Aorta (tissue), 5 donors: Measurements from ENCODE around the gene TTC9B. TPM values are rescaled to one million over a fixed set of nuclear protein-coding genes. Genes with fewer than 3 reads are reported as not detected.
"Not testable (repeated sequence)": the region's sequence is repeated elsewhere in the genome, so short reads cannot be mapped to it uniquely, and the experiment has no call there.

Experiments used
- ATAC-seq: fragments of 200-7000 bp; cut with Tn5 transposase; one replicate; pipeline ENCODE4 v1.9.1; 2022; ENCODE audit warnings: moderate library complexity; ENCODE audit not compliant: low FRiP score
- DNase-seq, 2 donors: peaks; one replicate each; pipeline ENCODE4 v3.0.0-alpha.2; 2020
- H3K27ac ChIP-seq, 2 donors: one replicate each; pipeline ENCODE4 v1.5.1; 2013; ENCODE audit warnings: low read length in 2 of 2, mild to moderate bottlenecking in 2 of 2, moderate library complexity in 2 of 2, control low read depth in 1 of 2, inconsistent platforms in 1 of 2, low read depth in 1 of 2
- H3K27me3 ChIP-seq, 2 donors: one replicate each; pipeline ENCODE4 v1.6.1; 2013; ENCODE audit warnings: control low read depth in 1 of 2, low read length in 1 of 2, mild to moderate bottlenecking in 1 of 2, moderate library complexity in 1 of 2; ENCODE audit not compliant: insufficient read depth in 2 of 2, control insufficient read depth in 1 of 2
- H3K36me3 ChIP-seq, 2 donors: one replicate each; pipeline ENCODE4 v1.6.1; 2013; ENCODE audit warnings: control low read depth in 1 of 2, low read length in 1 of 2, mild to moderate bottlenecking in 1 of 2; ENCODE audit not compliant: insufficient read depth in 2 of 2, control insufficient read depth in 1 of 2
- H3K4me1 ChIP-seq, 2 donors: one replicate each; pipeline ENCODE4 v1.6.1; 2013; ENCODE audit warnings: low read length in 2 of 2, control low read depth in 1 of 2, mild to moderate bottlenecking in 1 of 2, moderate library complexity in 1 of 2; ENCODE audit not compliant: insufficient read depth in 2 of 2, control insufficient read depth in 1 of 2
- H3K4me3 ChIP-seq, 2 donors: one replicate each; pipeline ENCODE4 v1.5.1; 2013; ENCODE audit warnings: low read length in 2 of 2, control low read depth in 1 of 2, mild to moderate bottlenecking in 1 of 2
- H3K9me3 ChIP-seq: one replicate; pipeline ENCODE4 v1.6.1; 2013; ENCODE audit warnings: mild to moderate bottlenecking, low read length; ENCODE audit not compliant: control insufficient read depth
- WGBS, 2 donors: extraction: QIAGEN DNeasy Blood & Tissue Kit; methylation state at CpG; one replicate each; pipeline ENCODE4 v1.1.7; 2013; 5-methylcytosine and 5-hydroxymethylcytosine counted together
- intact Hi-C, 2 donors: fragments of 100-400 bp; cut with DNase I; formaldehyde crosslinking; loops; one replicate each; pipeline versions ENCODE4 v1.14.2 to v1.15.0; 2022
- polyA plus RNA-seq, 2 donors: library from polyadenylated mRNA; stranded (reverse); fragments of 200-250 nt; gene quantifications; one replicate each; pipeline ENCODE4 v1.2.3, GENCODE V29; 2013
- total RNA-seq, 2 donors: library from RNA; stranded (reverse); fragmentation: NEBNext Ultra II Directional; extraction: Animal tissue kit (Norgen Biotek cat#: 25700); gene quantifications; one replicate each; pipeline ENCODE4 v1.2.1, GENCODE V29; 2021
- donor health status: healthy with polysubstance abuse.
- donor health status: Bipolar disorder and iron deficiency.
- donor health status: DM: no; HTN: no; CAD: no.
- donor health status: DM: no; HTN: no; CAD: no.
- donor health status: DM: yes; HTN: yes; CAD: no.

The TTC9B gene
- total and polyA plus RNA-seq, 4 donors, result 0.26 TPM; not detected in 3

GRCh38 chr19:40177286-40178070 is 40.7 kb downstream of the TTC9B start:
- Histone ChIP-seq H3K36me3 (no peaks in the 10 kb centered on the region), H3K9me3 (peaks cover 5% of the 10 kb centered on the region), H3K4me3 (no peak overlapping the region), H3K27me3 (no peaks in the 10 kb centered on the region), H3K4me1 (no peaks in the 10 kb centered on the region), H3K27ac (no peak overlapping the region)
- DNase-seq, result no peak
- intact Hi-C loops, result no loop called here
- 75 to 81% methylated on average over 5 of the region's 5 CpGs for WGBS, 2 donors
- ATAC-seq, result no peak

GRCh38 chr19:40175820-40176219 is 42.4 kb downstream of the TTC9B start:
- DNase-seq, result no peak
- WGBS, 2 donors, result 58 to 66% methylated on average over 5 of the region's 5 CpGs
- no peak overlapping the region for H3K4me3 ChIP-seq
- H3K27ac ChIP-seq, result no peak overlapping the region
- H3K36me3 ChIP-seq, result no peaks in the 10 kb centered on the region
- no peaks in the 10 kb centered on the region for H3K27me3 ChIP-seq
- ATAC-seq, result no peak
- intact Hi-C loops, result no loop called here
- no peaks in the 10 kb centered on the region for H3K4me1 ChIP-seq
- peaks cover 5% of the 10 kb centered on the region for H3K9me3 ChIP-seq

- Histone ChIP-seq H3K4me1 (no peaks in the 10 kb centered on the region), H3K27me3 (no peaks in the 10 kb centered on the region), H3K27ac (no peak overlapping the region), H3K9me3 (peaks cover 5% of the 10 kb centered on the region), H3K4me3 (no peak overlapping the region), H3K36me3 (no peaks in the 10 kb centered on the region)
- WGBS, 2 donors, result 60 to 66% methylated on average over 4 of the region's 4 CpGs
- intact Hi-C loops, result no loop called here
- no peak for ATAC-seq
- DNase-seq, result no peak
Observed at GRCh38 chr19:40174092-40174491, 44.1 kb downstream of the TTC9B start.

GRCh38 chr19:40171293-40171692 is 46.9 kb downstream of the TTC9B start:
- 91 to 94% methylated on average over 4 of the region's 4 CpGs for WGBS, 2 donors
- H3K4me1 ChIP-seq, H3K9me3 ChIP-seq, H3K27me3 ChIP-seq, H3K27ac ChIP-seq, DNase-seq, intact Hi-C loops, H3K36me3 ChIP-seq, H3K4me3 ChIP-seq, ATAC-seq: not testable (repeated sequence)

GRCh38 chr19:40170303-40170989 is 47.7 kb downstream of the TTC9B start:
- H3K27me3 ChIP-seq, intact Hi-C loops, H3K4me3 ChIP-seq, ATAC-seq, H3K27ac ChIP-seq, DNase-seq, H3K4me1 ChIP-seq, H3K36me3 ChIP-seq, H3K9me3 ChIP-seq: not testable (repeated sequence)
- 79 to 81% methylated on average over 29 to 39 of the region's 39 CpGs for WGBS, 2 donors

- intact Hi-C loops, H3K4me1 ChIP-seq, H3K36me3 ChIP-seq, ATAC-seq, H3K4me3 ChIP-seq, DNase-seq, H3K27ac ChIP-seq, H3K27me3 ChIP-seq, H3K9me3 ChIP-seq: not testable (repeated sequence)
- 68 to 75% methylated on average over 29 to 30 of the region's 30 CpGs for WGBS, 2 donors
Observed at GRCh38 chr19:40169482-40170302, 48.5 kb downstream of the TTC9B start.

Other genes with a start within 250 kb of the TTC9B start
- 10 to 100 TPM; 53.3 to 66.8 TPM for gene PSMC4, start 247.2 kb downstream of the TTC9B start, total RNA-seq
- 10 to 100 TPM; 37.7 to 61.0 TPM for gene PSMC4, start 247.2 kb downstream of the TTC9B start, polyA plus RNA-seq
- gene ZNF546, start 221.3 kb downstream of the TTC9B start, total RNA-seq, result 10 to 100 TPM in 1 of 2 donors, 1 to 10 TPM in 1; 4.3 to 10.6 TPM
- gene ZNF546, start 221.3 kb downstream of the TTC9B start, polyA plus RNA-seq, result 1 to 10 TPM in 1 of 2 donors, under 1 TPM in 1; 0.50 to 1.9 TPM
- 10 to 100 TPM; 14.9 to 28.9 TPM for gene ZNF780B, start 162.2 kb downstream of the TTC9B start, total RNA-seq
- gene ZNF780B, start 162.2 kb downstream of the TTC9B start, polyA plus RNA-seq, result 1 to 10 TPM; 1.5 to 7.9 TPM
- 10 to 100 TPM; 12.0 to 20.4 TPM for gene ZNF780A, start 127.4 kb downstream of the TTC9B start, total RNA-seq
- 1 to 10 TPM; 2.1 to 7.1 TPM for gene ZNF780A, start 127.4 kb downstream of the TTC9B start, polyA plus RNA-seq
- gene MAP3K10, start 27.0 kb downstream of the TTC9B start, total RNA-seq, result 10 to 100 TPM; 21.1 to 28.8 TPM
- 10 to 100 TPM in 1 of 2 donors, 1 to 10 TPM in 1; 7.0 to 19.9 TPM for gene MAP3K10, start 27.0 kb downstream of the TTC9B start, polyA plus RNA-seq
- gene CCNP, start 8.3 kb upstream of the TTC9B start, total RNA-seq, result under 1 TPM; 0.42 to 0.81 TPM
- gene CCNP, start 8.3 kb upstream of the TTC9B start, polyA plus RNA-seq, result under 1 TPM; 0.31 to 0.50 TPM
- gene AKT2, start 67.0 kb upstream of the TTC9B start, total RNA-seq, result 100 to 1,000 TPM; 104 to 131 TPM
- 10 to 100 TPM; 24.8 to 74.3 TPM for gene AKT2, start 67.0 kb upstream of the TTC9B start, polyA plus RNA-seq
- 10 to 100 TPM; 16.9 to 22.3 TPM for gene C19orf47, start 130.0 kb upstream of the TTC9B start, total RNA-seq
- gene C19orf47, start 130.0 kb upstream of the TTC9B start, polyA plus RNA-seq, result 10 to 100 TPM; 11.3 to 20.5 TPM
- gene PLD3, start 130.3 kb upstream of the TTC9B start, total RNA-seq, result 100 to 1,000 TPM; 184 to 291 TPM
- gene PLD3, start 130.3 kb upstream of the TTC9B start, polyA plus RNA-seq, result 100 to 1,000 TPM; 143 to 234 TPM
- under 1 TPM; 0.21 to 0.23 TPM for gene HIPK4, start 171.8 kb upstream of the TTC9B start, total RNA-seq
- under 1 TPM in 1 of 2 donors, not detected in 1; 0.51 TPM for gene HIPK4, start 171.8 kb upstream of the TTC9B start, polyA plus RNA-seq
- 1 to 10 TPM; 4.9 to 7.6 TPM for gene PRX, start 195.0 kb upstream of the TTC9B start, total RNA-seq
- gene PRX, start 195.0 kb upstream of the TTC9B start, polyA plus RNA-seq, result 1 to 10 TPM; 3.1 to 5.2 TPM
- gene SERTAD1, start 207.6 kb upstream of the TTC9B start, total RNA-seq, result 10 to 100 TPM; 19.7 to 27.8 TPM
- gene SERTAD1, start 207.6 kb upstream of the TTC9B start, polyA plus RNA-seq, result 10 to 100 TPM; 13.0 to 15.8 TPM
- gene SERTAD3, start 226.0 kb upstream of the TTC9B start, total RNA-seq, result 10 to 100 TPM; 34.8 to 46.3 TPM
- 10 to 100 TPM; 25.0 to 28.5 TPM for gene SERTAD3, start 226.0 kb upstream of the TTC9B start, polyA plus RNA-seq
- gene BLVRB, start 247.4 kb upstream of the TTC9B start, total RNA-seq, result 10 to 100 TPM; 72.3 to 77.1 TPM
- 100 to 1,000 TPM in 1 of 2 donors, 10 to 100 TPM in 1; 96.8 to 134 TPM for gene BLVRB, start 247.4 kb upstream of the TTC9B start, polyA plus RNA-seq
- 1 to 10 TPM; 1.3 to 3.6 TPM for gene SPTBN4, start 248.6 kb upstream of the TTC9B start, total RNA-seq
- 1 to 10 TPM in 1 of 2 donors, under 1 TPM in 1; 0.25 to 4.1 TPM for gene SPTBN4, start 248.6 kb upstream of the TTC9B start, polyA plus RNA-seq